ENCODE measurements around the gene AFF2.

The AFF2 gene

DNA sequence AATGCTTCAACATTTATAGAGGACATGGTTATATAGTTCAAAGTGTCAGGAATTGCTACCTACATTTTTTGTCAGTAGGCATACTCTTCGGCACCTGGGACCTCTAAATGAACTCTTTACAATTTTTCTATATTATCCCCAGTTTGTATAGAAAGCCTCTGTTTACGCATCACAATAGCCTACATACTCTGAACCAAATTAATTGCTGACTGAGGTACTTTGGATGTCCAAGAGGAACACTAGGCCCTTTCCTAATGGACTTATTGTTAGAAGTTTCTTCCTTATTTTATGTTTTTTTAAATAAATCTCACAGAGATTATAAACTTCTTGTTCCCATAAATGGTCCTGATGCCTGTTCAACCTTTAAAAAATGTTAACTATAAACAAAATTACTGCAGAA lies 8.4 kb upstream of the AFF2 start:
- POLR2A ChIA-PET, result no interaction called here
- CTCF ChIA-PET, result no interaction called here
- DNase-seq (ENCODE audit: extremely low spot score), result no peak
- TF ChIP-seq, protein P1, sequence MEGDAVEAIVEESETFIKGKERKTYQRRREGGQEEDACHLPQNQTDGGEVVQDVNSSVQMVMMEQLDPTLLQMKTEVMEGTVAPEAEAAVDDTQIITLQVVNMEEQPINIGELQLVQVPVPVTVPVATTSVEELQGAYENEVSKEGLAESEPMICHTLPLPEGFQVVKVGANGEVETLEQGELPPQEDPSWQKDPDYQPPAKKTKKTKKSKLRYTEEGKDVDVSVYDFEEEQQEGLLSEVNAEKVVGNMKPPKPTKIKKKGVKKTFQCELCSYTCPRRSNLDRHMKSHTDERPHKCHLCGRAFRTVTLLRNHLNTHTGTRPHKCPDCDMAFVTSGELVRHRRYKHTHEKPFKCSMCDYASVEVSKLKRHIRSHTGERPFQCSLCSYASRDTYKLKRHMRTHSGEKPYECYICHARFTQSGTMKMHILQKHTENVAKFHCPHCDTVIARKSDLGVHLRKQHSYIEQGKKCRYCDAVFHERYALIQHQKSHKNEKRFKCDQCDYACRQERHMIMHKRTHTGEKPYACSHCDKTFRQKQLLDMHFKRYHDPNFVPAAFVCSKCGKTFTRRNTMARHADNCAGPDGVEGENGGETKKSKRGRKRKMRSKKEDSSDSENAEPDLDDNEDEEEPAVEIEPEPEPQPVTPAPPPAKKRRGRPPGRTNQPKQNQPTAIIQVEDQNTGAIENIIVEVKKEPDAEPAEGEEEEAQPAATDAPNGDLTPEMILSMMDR (IDR thresholded peaks at IDR 0.05; ENCODE audit: control extremely low read depth, extremely low read depth, low read depth, missing control alignments), result no peak

DNA sequence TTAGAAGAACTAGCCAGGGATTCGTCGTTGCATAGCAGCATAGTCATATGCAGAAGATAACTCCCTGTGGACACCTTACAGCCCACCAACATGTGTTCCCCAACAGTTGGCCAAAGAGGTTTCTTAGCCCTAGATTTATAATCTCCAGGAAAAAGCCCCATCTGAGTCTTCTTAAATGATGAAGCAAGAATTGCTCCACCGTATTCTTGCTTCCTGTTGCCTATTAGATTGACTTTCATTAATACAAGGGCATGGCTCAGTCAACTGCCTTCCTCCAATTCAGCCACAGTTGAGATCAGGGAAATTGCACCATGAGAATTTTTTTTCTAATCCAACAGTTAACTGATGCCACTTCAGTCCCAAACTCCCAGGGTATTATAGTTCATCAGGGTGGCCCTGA lies 5.2 kb upstream of the AFF2 start:
- ChIA-PET POLR2A (no interaction called here), CTCF (interaction anchor here (1.3 kb wide), 1 partner anchor 14 kb away, joined by 3 read pairs; no protein-coding TSS in a partner anchor)
- TF ChIP-seq, protein P1 (IDR thresholded peaks at IDR 0.05; ENCODE audit: control extremely low read depth, extremely low read depth, low read depth, missing control alignments), result no peak
- no peak for DNase-seq (ENCODE audit: extremely low spot score)

DNA sequence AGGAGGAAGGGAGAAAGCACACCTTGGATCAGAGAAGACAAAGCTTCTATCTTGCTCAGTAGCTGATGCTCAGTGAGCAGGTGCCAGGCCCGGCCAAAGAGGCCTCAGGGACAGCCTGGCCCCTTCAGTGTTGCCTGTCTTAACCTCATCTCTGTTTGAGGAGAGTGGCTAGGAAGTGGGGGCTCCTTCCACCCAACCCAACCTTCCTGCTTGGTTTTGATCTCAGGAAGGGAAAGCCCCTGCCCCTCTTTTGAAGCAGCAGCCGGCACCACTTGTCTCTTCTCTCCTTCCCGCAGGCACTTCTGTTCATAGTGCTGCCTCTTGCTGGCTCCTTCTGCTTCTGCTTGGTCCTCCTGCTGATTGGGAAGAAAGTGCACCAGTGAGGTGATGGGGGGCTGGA lies 2.4 kb upstream of the AFF2 start:
- TF ChIP-seq, protein P1 (IDR thresholded peaks at IDR 0.05; ENCODE audit: control extremely low read depth, extremely low read depth, low read depth, missing control alignments), result no peak
- DNase-seq (ENCODE audit: extremely low spot score), result no peak
- CTCF ChIA-PET, result no interaction called here
- POLR2A ChIA-PET, result no interaction called here

DNA sequence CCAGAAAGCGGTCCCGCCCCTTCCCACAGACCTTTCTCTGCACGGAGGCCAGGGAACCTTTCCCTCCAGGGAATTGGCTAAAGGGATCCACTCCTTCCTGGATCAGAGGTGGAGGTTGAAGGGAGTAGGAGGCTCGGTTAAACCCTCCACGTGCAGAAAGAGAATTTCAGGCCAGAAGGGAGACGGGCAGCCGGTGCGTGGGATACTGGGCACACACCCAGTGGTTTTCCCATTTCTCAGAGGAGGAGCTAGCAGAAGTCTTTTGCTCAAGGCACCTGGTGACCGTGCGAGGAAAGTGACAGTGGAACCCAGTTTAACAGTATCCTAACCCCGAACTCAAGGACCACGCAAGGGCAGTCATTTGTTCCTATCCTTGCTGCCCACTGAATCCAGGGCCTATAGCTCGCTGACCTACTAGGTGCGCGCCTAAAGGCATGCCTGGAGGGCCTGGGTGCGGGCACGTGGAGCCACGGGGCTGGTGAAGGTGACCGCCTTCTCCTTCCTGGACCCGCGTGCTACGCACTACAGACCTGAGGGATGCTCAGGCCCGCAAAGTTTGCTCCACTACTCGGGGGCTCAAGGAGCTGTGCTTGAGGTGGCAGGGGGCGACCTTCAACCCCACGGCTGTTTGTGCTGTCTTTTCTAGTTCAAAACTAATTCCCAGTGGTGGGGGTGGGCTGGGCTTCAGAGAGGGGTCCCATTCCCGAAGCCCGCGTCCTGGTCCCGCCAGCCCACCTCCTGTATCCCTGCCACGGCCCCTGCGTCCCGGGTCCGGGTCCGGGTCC lies 587 bp upstream of the AFF2 start:
- DNase-seq (ENCODE audit: extremely low spot score), result no peak
- TF ChIP-seq, protein P1 (IDR thresholded peaks at IDR 0.05; ENCODE audit: control extremely low read depth, extremely low read depth, low read depth, missing control alignments), result no peak
- POLR2A ChIA-PET, result no interaction called here
- CTCF ChIA-PET, result interaction anchor here (1.0 kb wide), 1 partner anchor 8 kb away, joined by 3 read pairs; no protein-coding TSS in a partner anchor

DNA sequence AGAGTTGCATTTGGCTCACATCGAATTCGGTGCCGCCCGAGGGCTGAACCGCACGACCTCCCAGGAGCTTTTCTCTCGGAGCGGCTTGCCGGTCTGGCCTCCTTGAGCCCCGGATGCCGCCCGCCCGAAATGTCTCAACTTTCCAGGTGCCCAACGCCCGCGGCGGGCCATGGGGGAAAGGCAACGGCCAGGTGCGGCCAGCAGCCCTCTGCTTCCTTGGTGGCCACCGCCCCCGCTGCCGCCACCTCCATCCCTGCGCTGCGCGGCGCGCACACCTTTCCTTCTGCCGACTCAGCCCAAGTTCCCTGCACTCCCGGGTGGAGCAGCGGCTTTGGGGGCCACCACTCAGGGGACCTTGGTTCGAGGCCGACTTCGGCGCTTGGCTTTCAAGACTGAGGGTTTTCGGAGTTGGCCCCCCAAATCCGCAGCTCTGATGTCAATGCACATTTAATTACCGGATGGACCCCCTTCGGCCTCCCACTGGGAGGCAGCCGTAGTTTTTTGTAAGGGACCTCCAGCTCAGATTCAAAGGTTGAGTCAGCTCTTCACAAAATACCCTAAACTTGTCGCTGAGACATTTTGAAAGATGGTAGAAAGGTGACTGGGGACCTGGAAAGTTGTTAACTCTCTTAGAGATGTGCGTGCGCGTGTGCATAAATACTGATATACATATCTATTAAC lies 1.1 kb downstream of the AFF2 start:
- ChIA-PET POLR2A (no interaction called here), CTCF (no interaction called here)
- peak; percentile 8 for DNase-seq (ENCODE audit: extremely low spot score)
- TF ChIP-seq, protein P1 (IDR thresholded peaks at IDR 0.05; ENCODE audit: control extremely low read depth, extremely low read depth, low read depth, missing control alignments), result no peak

DNA sequence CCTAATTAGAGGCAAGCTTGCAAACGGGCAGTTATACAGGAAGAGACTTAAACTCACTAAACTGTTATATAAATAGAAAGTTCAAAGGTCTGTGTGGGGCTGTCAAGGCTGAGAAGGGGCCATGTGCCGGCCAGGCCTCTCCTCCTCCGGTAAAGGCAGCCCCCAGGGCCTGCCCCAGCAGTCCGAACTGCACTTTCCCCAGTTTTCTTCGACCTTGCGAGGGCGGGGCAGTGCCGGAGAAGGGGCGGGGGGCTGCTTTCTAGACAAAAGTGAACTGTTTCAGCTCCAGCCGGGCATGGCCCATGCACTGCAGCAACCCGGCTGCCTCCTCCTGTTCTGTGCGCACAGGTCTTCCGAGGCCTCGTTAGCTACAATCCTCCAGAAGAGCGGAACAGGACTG lies 4.1 kb downstream of the AFF2 start:
- TF ChIP-seq, protein P1 (IDR thresholded peaks at IDR 0.05; ENCODE audit: control extremely low read depth, extremely low read depth, low read depth, missing control alignments), result no peak
- ChIA-PET CTCF (no interaction called here), POLR2A (no interaction called here)
- no peak for DNase-seq (ENCODE audit: extremely low spot score)

Data from GM10248 (cell line).